ENCODE data around the gene OCLN.
"Not testable (repeated sequence)": the region's sequence is repeated elsewhere in the genome, so short reads cannot be mapped to it uniquely, and the experiment has no call there.

Gene OCLN

DNA sequence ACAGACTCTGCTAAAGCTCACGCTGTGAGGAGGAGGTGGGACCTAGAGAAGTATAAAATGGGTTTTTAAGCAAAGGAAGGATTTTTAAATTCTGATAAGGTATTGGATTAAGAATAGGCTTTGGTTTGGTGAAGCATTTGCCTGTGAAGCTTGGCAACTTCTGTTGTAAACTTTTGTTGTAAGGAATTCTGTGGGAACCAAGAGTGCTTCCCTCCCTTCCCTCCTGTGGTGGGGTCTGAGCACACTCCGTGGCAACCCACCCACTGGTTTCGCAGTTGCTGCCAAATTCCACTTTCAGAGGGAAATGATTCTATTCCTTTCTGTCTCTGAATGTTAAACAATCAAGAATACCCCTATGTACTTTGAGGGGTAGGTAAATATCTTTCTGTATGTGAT is 38.8 kb downstream of the OCLN start:
- no peak for DNase-seq

DNA sequence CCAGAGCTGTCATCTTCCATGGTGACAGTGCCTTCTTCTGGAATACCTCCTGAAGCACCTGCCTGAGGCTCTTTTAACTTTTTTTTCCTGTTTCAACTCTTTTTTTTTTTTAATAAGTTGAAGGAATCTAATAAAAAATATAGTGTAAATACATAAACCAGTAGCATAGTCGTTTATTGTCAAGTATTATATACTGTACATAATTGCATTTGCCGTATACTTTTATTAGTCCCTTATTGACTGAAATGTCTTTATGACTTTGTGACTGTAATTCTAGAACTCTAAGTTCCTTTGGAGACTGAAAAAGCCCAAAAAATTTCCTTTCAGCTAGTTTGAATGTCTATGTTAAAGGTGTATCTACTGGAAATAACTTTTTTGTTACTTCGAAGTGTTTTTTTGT is 45.3 kb downstream of the OCLN start:
- not testable (repeated sequence) for DNase-seq

DNA sequence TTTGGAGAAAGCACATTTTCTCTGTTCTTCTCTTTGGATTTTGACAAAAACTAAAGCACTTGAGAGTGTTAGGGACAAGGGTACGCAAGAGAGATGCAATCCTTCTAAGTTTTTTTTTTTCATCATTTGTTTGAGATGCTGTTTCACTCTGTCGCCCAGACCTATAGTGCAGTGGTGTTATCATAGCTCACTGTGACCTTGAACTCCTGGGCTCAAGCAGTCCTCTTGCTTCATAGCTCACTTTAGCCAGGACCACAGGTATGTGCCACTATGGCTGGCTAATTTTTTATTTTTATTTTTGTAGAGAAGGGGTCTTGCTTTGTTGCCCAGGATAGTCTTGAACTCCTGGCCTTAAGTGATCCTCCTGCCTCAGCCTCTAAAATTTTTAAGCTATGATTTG is 46.1 kb downstream of the OCLN start:
- DNase-seq: not testable (repeated sequence)

DNA sequence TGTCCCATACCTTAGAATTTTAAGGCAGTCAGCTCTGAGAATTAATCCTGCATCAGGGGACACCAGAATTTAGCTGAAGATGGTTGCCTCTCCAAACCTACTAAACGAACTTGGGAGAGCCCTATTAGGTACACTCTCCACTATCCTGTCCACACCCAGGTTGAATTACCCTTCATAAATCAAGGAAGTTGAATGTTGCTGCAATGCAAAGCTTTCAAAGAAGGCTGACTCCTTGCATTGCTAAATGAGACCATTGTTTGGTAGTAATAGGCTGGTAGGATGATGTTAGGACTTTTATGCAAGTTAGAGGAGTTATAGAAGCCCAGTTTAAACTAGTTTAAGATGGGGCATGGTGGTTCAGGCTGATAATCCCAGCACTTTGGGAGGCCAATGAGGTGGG is 48.8 kb downstream of the OCLN start:
- DNase-seq: not testable (repeated sequence)

DNA sequence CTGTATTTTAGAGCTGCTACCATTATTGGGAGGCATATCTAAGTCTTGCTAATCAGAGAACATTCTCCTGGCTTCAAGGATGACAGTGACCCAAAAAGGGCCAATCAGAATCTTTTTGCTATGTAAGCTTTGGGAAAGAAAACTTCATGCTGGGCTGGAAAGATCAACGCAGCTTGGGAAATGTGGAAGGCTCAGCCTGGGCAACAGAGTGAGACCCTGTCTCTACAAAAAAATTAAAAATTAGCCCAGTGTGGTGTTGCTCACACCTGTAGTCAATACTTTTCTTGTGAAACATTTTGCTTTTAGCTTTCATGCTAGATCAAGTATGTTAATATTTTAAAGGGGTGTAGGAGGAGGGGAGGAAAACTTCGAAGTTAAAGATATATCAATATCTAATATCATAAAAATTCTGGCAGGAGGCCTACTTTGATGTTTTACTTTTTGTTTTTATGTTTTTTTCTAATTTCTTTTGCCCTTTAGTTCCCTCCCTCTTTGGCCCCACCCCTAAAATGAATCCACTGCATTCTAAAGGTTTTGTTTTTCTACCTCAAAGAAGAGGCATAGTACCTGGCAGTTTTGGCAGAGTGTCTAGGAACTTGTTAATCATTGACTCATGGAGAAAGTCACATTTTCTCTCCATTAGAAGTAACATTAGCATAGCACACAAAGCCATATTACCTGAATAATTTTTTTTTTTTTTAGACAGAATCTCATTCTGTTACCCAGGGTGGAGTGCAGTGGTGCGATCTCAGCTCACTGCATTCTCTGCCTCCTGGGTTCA is 50.4 kb downstream of the OCLN start:
- not testable (repeated sequence) for DNase-seq

DNA sequence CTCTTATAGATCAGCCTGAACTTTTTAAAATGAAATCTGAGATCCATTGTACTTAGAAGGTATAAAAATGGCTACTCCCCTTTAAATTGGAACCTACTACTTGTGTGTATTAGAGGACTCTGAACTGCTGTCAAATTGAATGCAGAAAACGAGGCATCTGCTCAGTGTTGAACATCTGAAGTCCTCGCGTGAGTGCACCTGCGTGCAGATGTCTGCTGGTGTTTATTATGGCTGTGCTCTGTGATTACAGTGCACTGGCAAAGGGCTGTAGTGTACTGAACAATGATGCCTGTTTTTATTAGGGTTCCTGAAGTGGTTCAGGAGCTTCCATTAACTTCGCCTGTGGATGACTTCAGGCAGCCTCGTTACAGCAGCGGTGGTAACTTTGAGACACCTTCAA is 52.0 kb downstream of the OCLN start:
- not testable (repeated sequence) for DNase-seq

DNA sequence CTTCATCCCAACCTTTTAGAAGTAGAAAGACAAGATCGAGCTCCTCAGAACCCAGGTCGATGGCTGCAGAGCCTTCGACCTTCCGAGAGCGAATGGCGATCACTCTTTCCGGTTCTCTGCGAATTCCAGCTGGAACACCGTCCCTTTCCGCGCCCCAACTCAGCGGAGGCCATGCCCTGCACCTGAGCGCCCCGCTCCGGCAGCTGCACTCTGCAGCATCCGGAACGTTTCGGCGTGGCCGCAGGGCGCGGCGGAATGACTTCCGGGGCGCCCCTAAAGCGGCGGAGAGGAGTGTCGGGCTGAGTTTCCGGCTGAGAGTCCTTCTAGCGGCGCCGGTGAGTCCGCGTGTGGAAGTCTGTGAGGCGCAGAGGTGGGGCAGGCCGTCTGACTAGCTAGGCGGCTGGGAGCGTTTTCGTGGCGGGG is 67.3 kb downstream of the OCLN start, which contains the start of gene GTF2H2C:
TSS of gene GTF2H2C (plus strand) at position 284 of the 423 bp plus-strand sequence. CDS start 4,942 bp downstream, outside the sequence.
- DNase-seq: not testable (repeated sequence)

DNA sequence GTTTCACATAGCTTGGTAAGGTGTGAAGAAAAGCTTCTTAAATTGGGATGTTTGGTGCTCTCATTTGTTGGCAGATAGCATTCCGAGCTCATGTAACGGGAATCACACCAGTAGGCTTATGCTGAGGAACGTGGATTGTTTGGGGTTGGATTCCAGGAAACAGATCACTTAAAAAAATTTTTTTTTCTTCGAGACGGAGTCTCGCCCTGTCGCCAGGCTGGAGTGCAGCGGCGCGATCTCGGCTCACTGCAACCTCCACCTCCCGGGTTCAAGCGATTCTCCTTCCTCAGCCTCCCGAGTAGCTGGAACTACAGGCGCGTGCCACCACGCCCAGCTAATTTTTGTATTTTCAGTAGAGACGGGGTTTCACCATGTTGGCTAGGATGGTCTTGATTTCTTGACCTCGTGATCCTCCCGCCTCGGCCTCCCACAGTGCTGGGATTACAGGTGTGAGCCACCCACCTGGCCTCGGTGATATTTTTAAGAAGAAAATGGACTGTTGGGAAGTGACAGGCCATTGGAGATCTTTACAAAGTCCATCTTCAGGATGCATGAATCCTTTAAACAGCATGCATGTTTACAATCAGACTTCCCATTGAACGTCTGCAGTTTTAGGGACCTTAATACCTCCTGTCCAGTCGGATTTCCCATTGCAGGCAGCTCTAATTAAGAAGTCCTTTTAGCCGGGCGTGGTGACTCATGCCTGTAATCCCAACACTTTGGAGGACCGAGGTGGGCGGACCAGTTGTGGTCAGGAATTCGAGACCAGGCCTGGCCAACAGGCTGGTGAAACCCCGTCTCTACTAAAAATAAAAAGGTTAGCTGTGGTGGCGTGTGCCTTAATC is 68.2 kb downstream of the OCLN start:
- DNase-seq: not testable (repeated sequence)

DNA sequence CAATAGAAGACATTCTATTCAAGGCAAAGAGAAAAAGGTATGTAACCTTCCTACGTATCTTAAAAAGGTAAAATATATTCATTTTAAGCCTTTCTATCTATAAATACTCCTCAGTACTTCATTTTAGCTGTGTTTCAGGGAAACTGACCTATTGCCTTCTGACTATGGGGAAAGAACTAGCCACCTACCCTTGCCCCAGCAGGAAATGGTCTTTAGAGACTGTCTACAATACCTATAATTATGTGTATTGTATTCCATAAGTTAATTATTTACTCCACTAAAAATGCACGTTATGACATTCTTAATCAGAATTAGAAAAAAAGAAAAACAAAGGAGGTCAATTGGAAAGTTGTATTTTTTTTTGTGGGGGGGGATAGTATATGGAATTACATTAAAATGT is 73.6 kb downstream of the OCLN start:
- DNase-seq: not testable (repeated sequence)

DNA sequence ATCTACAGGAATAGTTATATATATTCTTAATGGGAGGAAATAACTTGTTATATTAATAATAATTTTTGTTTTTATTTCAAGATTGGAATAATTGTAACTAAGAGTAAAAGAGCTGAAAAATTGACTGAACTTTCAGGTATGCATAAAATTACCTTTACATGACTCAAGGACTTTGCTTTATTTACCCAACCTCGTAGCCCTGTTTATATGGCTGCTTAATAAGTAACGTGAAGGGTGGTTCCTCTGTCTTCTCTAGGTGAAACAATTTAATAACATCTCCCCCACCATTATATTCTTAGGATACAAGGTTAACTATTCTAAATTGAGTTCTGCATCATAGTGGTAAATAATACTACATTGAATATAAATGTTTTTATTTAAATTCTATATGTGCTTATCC is 75.5 kb downstream of the OCLN start:
- DNase-seq: not testable (repeated sequence)

DNA sequence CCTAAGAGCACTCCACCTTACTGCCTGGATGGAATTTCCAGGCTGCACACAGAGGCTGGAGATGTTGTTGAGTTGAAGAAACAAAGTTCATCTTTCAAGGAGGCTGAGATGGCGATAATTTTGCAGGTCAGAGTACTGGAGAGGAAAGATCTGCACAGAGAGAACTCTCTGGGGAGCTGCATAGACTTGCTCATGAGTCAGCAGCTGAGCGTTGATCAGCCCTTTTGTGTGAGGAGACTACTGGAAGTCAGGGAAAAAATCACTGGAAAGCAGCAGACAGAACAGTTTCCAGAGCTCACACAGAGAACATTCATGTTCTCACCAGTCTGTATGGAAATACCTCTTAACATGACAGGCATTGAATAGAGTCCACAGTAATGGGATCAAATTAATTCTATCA is 90.8 kb downstream of the OCLN start:
- not testable (repeated sequence) for DNase-seq

DNA sequence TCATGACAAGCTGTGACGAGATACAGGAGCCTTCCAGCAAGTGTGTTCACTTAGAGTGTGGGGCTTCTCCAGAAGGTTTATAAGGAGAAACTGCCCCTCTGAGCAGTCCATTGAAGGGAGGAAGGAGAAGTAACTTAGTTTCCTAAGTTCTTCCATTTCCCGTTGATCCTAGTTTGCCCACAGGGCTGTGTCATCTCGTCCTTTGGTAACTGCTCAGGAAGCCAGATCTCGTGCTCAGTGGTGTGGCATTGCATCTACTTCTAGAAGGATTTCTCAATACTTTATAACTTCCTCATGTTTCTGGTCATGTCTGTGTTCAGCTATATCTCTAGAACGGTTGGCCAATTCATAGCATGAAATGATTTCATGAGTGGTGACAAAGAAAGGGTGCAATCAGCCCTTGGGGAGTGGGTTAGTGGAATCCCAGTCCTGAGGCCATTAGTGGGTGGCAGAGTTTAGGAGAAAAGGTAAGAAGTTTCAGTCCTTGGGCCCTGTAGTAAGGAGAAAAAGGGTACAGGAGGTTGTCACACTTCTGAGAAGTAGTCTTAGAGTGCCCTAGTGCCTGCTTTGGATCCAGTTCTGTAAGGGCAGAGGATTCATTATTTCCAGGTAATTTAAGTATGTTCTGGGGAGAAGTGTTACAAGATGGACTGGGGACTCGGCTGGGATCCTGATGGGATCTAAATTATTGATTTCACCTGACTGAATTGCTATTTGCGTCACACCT is 103.7 kb downstream of the OCLN start:
- not testable (repeated sequence) for DNase-seq

DNA sequence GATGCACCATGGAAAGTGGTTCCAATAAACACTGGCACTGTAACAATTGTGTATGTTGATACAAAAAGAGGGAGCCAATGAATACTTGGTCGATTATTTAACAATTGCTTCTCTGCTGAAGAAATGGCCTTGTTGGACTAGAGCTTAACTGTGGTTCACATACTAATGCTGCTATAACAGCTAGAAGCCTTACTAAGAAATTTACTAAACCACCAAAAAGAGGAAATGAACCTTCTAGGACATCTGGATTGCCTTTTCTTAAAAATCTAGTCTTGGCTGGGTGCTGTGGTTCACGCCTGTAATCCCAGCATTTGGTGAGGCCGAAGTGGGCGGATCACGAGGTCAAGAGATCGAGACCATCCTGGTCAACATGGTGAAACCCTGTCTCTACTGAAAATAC is 109.4 kb downstream of the OCLN start:
- not testable (repeated sequence) for DNase-seq

DNA sequence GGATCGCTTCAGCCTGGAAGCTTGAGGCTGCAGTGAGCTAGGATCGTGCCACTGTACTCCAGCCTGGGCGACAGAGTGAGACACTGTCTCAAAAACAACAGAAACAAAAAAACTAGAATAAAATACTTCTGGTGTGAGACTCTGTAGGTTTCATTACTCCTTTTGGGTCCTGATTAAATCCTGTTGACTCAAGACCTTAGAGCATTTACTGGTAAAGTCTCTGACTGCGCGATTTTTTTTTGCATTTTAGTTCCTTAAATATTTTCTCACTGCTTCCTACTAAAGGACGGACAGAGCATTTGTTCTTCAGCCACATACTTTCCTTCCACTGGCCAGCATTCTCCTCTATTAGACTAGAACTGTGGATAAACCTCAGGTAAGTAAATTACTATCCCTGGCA is 114.2 kb downstream of the OCLN start:
- not testable (repeated sequence) for DNase-seq
